Stimulated activated CD4-positive, alpha-beta T cell treated with anti-CD3 and anti-CD28 coated beads, Interleukin-1b, Interleukin-23, amount 100 ng/mL, for 48 hours (primary cell): Measurements from ENCODE around the gene MAGEA4.
"Not testable (repeated sequence)": the region's sequence is repeated elsewhere in the genome, so short reads cannot be mapped to it uniquely, and the experiment has no call there.

Source experiments
- DNase-seq: peaks from one replicate; pipeline ENCODE4 v3.0.0-alpha.2; 2020

Gene MAGEA4, protein sequence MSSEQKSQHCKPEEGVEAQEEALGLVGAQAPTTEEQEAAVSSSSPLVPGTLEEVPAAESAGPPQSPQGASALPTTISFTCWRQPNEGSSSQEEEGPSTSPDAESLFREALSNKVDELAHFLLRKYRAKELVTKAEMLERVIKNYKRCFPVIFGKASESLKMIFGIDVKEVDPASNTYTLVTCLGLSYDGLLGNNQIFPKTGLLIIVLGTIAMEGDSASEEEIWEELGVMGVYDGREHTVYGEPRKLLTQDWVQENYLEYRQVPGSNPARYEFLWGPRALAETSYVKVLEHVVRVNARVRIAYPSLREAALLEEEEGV

GRCh38 chrX:151912780-151913179 is at the start of gene MAGEA4:
Gene MAGEA4, plus strand, starts transcription at chrX:151912889. Its CDS starts 10,776 bp downstream, at chrX:151923665.
- DNase-seq: no peak

DNA sequence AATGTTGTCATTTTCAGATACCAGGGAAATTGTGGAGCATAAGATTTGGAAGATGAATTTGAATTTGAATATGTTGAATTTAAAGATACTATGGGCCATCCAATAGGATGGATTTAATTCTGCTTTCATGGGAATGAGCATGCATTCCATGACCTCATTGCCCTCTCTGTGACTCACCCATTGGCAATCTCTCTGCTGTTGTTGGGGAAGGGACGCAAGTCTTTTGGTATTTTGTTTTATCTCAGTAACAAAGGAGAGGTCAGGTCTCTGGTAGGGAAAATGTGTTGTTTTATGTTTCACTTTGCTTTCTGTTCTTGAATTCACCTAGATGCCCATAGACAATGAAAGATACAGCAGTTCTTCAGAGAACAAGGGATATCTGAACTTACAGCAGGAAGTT is 42.1 kb upstream of the MAGEA4 start:
- DNase-seq: no peak

- no peak for DNase-seq
Measured at GRCh38 chrX:151871244-151871643, 41.4 kb upstream of the MAGEA4 start.

DNA sequence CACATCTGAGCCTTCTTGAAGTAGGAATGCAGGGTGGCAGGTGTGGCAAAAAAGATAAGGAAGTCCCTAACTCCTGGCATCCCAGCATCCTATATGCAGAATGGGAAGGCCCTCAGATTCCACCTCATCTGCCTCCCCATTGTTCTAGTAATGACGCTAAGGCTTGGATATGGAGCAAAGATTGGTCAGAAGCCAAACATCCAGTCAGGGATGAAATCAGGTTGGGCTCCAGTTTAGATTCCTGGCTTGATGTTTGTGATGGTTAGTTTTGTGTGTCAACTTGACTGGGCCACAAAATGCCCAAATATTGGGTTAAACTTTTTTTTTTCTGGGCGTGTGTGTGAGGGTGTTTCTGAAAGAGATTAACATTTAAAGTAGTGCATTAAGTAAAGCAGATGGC is 39.6 kb upstream of the MAGEA4 start:
- DNase-seq: no peak

DNA sequence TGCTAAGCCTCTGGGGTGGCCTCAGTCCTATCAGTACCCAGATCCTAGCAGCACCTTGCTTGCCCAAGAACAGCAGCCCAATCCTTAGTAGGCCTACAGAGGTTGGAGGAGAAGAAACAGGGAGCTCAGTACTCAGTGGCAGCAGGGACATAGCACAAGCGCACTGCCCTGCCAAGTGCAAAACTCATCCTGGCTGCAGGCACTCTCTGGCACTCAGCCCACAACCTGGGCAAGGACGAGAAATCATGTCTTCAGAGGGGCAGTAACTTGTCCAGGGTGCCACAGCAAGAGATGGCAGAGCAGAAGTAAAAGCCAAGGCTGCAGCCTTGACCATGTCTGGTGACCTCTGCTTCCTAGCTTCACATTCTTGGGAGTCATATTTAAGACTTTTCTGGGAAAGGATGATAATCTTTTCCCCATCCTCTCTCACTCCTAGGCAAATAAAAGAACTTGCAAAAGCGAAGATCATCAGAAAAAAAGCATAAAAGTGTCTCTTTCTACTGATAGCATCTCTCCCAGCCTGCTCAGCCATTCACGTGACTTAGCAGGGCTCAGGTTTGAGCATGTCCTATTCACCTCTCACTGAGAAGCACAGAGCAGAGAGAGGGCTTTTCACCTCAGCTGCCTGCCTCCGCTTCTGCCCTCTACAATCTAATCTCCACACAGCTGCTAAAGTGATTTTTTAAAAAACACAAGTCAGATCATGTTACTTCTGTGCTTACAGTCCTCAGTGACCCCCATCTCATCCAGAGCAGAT is 37.2 kb upstream of the MAGEA4 start:
- DNase-seq: no peak

DNA sequence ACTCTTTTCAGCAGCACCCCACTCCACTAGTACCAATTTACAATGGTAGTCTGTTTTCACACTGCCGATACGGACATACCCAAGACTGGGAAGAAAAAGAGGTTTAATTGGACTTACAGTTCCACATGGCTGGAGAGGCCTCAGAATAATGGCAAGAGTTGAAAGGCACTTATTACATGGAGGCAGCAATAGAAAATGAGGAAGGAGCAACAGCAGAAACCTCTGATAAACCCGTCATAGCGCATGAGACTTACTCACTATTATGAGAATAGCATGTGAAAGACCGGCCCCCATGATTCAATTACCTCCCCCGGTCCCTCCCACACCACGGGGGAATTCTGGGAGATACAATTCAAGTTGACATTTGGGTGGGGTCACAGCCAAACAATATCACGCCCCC is 34.1 kb upstream of the MAGEA4 start:
- DNase-seq: no peak

- no peak for DNase-seq
Measured at GRCh38 chrX:151879856-151880255, 32.8 kb upstream of the MAGEA4 start.

DNA sequence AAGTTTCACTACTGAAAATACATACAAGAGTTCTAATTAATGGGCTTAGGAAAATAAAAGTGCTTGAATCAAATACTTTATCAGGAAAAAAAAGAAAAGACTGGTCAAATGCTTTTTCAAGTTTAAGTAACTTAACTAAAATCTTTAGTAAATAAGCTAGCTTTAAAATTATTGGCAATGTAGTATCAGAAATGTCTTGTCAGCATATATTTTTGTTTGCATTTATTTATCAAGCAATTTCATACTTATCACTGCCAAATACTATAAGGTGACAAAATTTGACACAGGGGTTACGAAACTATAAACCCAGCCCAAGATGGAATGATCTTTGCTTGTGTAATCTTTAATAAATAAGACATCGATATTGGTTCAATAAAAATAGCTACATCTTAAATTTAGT is 31.8 kb upstream of the MAGEA4 start:
- no peak for DNase-seq

GRCh38 chrX:151889421-151889820 is 23.3 kb upstream of the MAGEA4 start:
- DNase-seq: no peak

DNA sequence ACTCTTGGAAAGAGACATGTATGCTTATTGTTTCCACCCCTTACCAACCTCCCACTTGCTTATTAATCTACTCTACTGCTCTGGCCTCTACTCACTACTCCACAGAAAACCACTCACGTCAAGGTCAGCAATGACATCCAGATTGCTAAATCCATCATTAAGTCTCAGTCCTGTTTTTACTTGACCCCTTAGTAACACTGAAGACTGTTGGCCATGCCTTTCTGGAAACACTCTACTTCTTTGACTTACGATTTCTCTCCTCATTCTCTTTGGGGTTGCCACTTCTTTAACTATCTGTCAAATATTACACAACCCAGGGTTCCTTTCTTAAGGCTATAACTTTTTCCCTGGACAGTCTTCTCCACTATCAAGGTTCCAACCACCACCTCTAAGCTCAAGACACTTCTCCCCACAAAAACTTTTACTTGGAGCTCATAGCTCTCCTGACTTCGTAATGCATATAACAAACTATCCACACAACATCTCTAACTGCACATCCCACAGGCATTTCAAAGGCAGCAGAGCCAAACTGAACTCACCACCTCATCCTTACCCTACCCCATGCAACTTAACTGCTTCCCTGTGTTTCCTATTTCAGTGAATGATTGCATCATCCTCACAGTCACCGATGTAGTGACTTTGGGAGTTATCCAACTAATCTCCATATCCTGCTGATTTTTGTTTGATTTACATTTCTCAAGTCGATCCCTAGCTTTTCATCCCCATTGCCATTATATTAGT is 15.8 kb upstream of the MAGEA4 start:
- no peak for DNase-seq

GRCh38 chrX:151899622-151900021 is 13.1 kb upstream of the MAGEA4 start:
- no peak for DNase-seq

DNA sequence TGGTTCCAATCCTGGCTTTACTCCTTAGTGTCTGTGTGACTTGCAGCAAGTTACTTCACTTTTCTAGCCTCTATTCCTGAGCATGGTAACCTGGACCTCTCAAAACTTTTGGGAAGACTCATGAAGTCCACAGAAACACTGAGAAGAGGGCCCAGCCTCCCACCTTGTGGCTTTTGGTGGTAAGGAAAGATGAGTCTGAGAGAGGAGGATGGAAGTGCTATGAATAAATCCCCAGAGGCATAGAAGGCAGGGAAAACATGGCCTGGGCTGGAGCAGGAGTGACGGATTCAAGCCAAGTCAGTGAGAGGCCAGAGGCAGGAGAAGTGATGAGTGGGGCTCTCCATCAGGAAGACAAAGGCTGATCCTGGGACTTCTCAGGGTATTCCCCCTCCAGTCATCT is 10.9 kb upstream of the MAGEA4 start:
- no peak for DNase-seq

GRCh38 chrX:151902813-151903591 is 9.7 kb upstream of the MAGEA4 start:
- DNase-seq: no peak

GRCh38 chrX:151904989-151905388 is 7.7 kb upstream of the MAGEA4 start:
- no peak for DNase-seq

- DNase-seq: no peak
Measured at GRCh38 chrX:151912221-151912620, 468 bp upstream of the MAGEA4 start.

DNA sequence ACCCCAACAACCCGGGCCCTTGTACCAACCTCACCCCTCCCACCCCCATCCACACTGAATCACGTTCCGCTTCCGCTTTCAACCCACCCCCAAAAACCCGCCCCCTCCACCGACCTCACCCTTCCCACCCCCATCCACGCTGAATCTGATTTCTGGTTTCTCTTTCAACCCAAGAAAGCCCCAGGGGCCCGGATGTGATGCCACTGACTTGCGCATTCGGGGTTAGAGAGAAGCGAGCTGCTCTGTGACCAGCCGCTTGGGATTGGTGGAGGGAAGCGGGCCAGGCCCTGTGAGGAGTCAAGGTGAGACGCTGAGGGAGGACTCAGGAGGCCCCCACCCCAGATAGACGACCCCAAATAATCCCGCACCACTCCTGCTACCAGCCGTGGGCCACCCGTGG is 6.0 kb downstream of the MAGEA4 start:
- DNase-seq: not testable (repeated sequence)

GRCh38 chrX:151919610-151920009 is 6.9 kb downstream of the MAGEA4 start:
- no peak for DNase-seq

DNA sequence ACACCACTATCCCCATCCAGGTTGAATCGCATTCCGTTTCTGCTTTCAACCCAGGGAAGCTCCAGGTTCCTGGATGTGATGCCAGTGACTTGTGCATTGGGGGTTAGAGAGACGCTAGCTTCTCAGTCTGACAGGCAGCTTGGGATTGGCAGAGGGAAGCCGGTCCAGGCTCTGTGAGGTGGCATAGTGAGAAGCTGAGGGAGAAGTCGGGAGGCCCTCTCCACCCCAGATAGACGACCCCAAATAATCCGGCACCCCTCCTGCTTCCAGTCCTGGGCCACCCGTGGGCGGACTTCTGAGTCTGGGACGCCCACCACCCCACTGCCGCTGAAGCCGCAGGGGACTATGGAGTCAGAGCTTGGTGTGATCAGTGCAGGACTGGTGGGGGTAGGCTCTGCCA is 7.4 kb downstream of the MAGEA4 start:
- no peak for DNase-seq

GRCh38 chrX:151920530-151920929 is 7.8 kb downstream of the MAGEA4 start:
- DNase-seq: no peak

- no peak for DNase-seq
Measured at GRCh38 chrX:151921292-151921691, 8.6 kb downstream of the MAGEA4 start.

DNA sequence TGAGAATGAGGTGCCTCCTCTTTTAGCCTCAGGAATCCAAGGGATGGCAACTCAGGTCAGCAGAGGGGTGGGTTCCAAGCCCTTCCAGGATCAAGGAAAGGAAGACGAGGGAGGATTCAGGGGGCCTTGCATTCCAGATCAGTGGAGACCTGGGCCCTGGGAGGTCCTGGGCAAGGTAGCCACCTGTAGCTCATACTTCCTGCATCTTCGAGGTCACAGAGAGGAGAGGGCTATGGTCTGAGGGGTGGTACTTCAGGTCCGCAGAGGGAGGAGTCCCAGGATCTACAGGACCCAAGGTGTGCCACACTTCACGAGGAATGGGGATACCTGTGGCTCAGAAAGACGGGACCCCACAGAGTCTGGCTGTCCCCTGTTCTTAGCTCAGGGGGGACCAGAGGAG is 9.2 kb downstream of the MAGEA4 start:
- no peak for DNase-seq

DNA sequence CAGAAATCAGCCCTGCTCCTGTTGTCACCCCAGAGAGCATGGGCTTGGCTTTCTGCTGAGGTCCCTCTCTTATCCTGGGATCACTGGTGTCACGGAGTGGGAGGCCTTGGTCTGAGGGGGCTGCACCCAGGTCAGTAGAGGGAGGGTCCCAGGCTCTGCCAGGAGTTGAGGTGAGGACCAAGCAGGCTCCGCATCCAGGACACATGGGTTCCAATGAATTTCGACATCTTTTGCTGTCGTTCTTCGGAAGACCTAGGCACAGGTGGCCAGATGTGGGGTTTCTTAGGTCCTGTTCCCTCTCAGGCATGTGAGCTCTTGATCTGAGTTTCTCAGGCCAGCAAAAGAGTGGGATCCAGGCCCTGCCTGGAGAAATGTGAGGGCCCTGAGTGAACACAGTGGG is 10.0 kb downstream of the MAGEA4 start:
- DNase-seq: no peak

- DNase-seq: no peak
Measured at GRCh38 chrX:151923648-151924047, 11.0 kb downstream of the MAGEA4 start.
